HEK293 (cell line): ENCODE measurements around the gene EIF3J.

Experiments used
- MZF1 ChIP-seq: fragments of 450-650 bp; formaldehyde crosslinking; IDR thresholded peaks from 2 replicates; pipeline ENCODE4 v1.5.1; 2017; ENCODE audit warnings: missing biosample characterization, missing genetic modification characterization, borderline replicate concordance
- SETDB1 ChIP-seq: IDR thresholded peaks from one replicate; pipeline ENCODE4 v1.6.1; 2017; ENCODE audit warnings: mild to moderate bottlenecking, low read length, moderate library complexity, mixed read lengths; ENCODE audit not compliant: insufficient read length
- SP2 ChIP-seq: fragments of 450-650 bp; formaldehyde crosslinking; IDR thresholded peaks from 2 replicates; pipeline ENCODE4 v1.5.1; 2016; ENCODE audit warnings: missing biosample characterization, missing genetic modification characterization
- TCF7L2 ChIP-seq: IDR thresholded peaks from 2 replicates; pipeline ENCODE4 v1.6.1; 2011; ENCODE audit warnings: low read depth, mild to moderate bottlenecking, inconsistent platforms, low read length, moderate library complexity, borderline replicate concordance
- TRIM28 ChIP-seq: IDR thresholded peaks from 2 replicates; pipeline ENCODE4 v1.6.1; 2011; ENCODE audit warnings: low read length, control low read depth, borderline replicate concordance
- ZNF174 ChIP-seq: fragments of 450-650 bp; formaldehyde crosslinking; IDR thresholded peaks from 2 replicates; pipeline ENCODE4 v1.5.0; 2017; ENCODE audit warnings: missing biosample characterization, mild to moderate bottlenecking, missing genetic modification characterization
- ZNF221 ChIP-seq: fragments of 450-650 bp; formaldehyde crosslinking; IDR thresholded peaks from 2 replicates; pipeline ENCODE4 v1.5.1; 2017; ENCODE audit warnings: missing biosample characterization, missing genetic modification characterization, borderline replicate concordance
- ZNF37A ChIP-seq: fragments of 450-650 bp; IDR thresholded peaks from 2 replicates; pipeline ENCODE4 v1.5.1; 2018; ENCODE audit warnings: missing biosample characterization, missing genetic modification characterization
- ZNF610 ChIP-seq: fragments of 450-650 bp; formaldehyde crosslinking; IDR thresholded peaks from 2 replicates; pipeline ENCODE4 v1.5.1; 2016; ENCODE audit warnings: missing biosample characterization, missing genetic modification characterization, borderline replicate concordance
- TF ChIP-seq, protein P1 (sequence below): fragments of 450-650 bp; formaldehyde crosslinking; IDR thresholded peaks from 2 replicates; pipeline ENCODE4 v1.5.1; 2016; ENCODE audit warnings: missing biosample characterization, missing genetic modification characterization
- TF ChIP-seq, protein P2 (sequence below): IDR thresholded peaks from 2 replicates; pipeline ENCODE4 v1.6.1; 2011; ENCODE audit warnings: mild to moderate bottlenecking, low read depth, low read length, borderline replicate concordance

DNA sequence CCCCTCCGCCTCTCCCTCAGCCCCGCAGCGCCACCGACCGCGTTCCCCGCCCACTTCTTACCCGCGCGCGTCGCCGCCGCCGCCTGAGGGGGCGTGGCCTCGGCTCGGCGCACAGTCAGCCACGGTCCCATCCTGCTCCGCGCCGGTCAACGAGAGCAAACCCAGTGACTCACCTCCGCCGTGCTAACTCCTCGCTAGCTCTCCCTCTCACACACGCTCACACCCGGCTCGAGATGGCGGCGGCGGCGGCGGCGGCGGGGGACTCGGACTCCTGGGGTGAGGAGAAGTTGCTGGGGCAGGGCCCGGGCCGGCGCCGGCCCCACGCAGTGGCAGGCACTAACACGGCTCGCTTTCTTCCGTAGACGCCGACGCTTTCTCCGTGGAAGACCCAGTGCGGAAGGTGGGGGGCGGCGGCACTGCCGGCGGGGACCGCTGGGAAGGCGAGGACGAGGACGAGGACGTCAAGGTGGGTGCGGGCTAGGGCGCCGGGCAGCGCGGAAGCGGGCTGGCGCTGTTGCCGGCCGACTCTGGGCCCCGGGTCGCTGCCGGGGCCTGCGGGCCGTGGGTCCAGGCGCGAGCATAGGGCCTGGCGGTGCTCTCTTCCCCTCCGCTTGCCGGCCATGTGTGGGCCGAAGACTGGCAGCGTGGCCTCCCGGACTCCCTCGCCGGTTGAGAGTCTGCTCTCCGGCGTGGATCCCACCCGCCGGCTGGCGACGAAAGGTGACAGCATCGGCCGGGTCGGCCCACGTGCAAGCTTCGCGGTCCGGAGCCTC, at the start of gene EIF3J:
- TF ChIP-seq ZNF174 (tag by site-specific recombination) (no peak), SP2 (tag by site-specific recombination) (peak; percentile 54), ZNF221 (tag by site-specific recombination) (no peak), TCF7L2 (no peak), ZNF37A (tag by site-specific recombination) (no peak), SETDB1 (no peak), ZNF610 (tag by site-specific recombination) (no peak), MZF1 (tag by site-specific recombination) (no peak), TRIM28 (no peak)
- TF ChIP-seq, protein P1, sequence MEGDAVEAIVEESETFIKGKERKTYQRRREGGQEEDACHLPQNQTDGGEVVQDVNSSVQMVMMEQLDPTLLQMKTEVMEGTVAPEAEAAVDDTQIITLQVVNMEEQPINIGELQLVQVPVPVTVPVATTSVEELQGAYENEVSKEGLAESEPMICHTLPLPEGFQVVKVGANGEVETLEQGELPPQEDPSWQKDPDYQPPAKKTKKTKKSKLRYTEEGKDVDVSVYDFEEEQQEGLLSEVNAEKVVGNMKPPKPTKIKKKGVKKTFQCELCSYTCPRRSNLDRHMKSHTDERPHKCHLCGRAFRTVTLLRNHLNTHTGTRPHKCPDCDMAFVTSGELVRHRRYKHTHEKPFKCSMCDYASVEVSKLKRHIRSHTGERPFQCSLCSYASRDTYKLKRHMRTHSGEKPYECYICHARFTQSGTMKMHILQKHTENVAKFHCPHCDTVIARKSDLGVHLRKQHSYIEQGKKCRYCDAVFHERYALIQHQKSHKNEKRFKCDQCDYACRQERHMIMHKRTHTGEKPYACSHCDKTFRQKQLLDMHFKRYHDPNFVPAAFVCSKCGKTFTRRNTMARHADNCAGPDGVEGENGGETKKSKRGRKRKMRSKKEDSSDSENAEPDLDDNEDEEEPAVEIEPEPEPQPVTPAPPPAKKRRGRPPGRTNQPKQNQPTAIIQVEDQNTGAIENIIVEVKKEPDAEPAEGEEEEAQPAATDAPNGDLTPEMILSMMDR: no peak
- TF ChIP-seq, protein P2, sequence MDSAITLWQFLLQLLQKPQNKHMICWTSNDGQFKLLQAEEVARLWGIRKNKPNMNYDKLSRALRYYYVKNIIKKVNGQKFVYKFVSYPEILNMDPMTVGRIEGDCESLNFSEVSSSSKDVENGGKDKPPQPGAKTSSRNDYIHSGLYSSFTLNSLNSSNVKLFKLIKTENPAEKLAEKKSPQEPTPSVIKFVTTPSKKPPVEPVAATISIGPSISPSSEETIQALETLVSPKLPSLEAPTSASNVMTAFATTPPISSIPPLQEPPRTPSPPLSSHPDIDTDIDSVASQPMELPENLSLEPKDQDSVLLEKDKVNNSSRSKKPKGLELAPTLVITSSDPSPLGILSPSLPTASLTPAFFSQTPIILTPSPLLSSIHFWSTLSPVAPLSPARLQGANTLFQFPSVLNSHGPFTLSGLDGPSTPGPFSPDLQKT: no peak
